ENCODE data around the gene ZFPM1. TPM values are rescaled to one million over a fixed set of nuclear protein-coding genes. Genes with fewer than 3 reads are reported as not detected.

Gene ZFPM1
- polyA plus RNA-seq, 1 of the 3 experiments (the other 2 are of a cell fraction): 1.2 TPM

GRCh38 chr16:88437367-88437964, 15.6 kb upstream of the ZFPM1 start:
- WGBS (ENCODE audit: low lambda C conversion rate): 57% methylated on average over 7 of the region's 55 CpGs
- DNase-seq: peak; percentile 95
- H3K36me3 ChIP-seq (replicated peaks in 1 of 2; ENCODE audit: control insufficient read depth in 1 of 2, insufficient read depth in 2 of 2, low read length in 1 of 2): no peaks in the 10 kb centered on the region
- H3K27ac ChIP-seq (ENCODE audit: low read depth in 2 of 2, low read length in 1 of 2): no peak overlapping the region; a peak in 1 of 4 replicates
- H3K4me1 ChIP-seq (ENCODE audit: control insufficient read depth in 1 of 2, insufficient read depth in 2 of 2, low read depth in 1 of 2, low read length in 1 of 2): peaks cover 0 to 9% of the 10 kb centered on the region in 2 experiments; a peak in 1 of 4 replicates
- ChIA-PET CTCF (interaction anchor here (0.6 to 4.8 kb wide), 59 partner anchors 10 to 658 kb away, joined by 3 to 48 read pairs (median 4); partner anchors contain the start of genes CA5A and ZNF469), POLR2A (interaction anchor here (0.6 kb wide), 1 partner anchor 388 kb away, joined by 3 read pairs; no protein-coding TSS in a partner anchor)
- H3F3A ChIP-seq (replicated peaks; ENCODE audit: insufficient read depth): no peaks in the 10 kb centered on the region
- H3K9me3 ChIP-seq: no peaks in the 10 kb centered on the region
- no peaks in the 10 kb centered on the region for H3K9me2 ChIP-seq
- H2AFZ ChIP-seq (ENCODE audit: low read depth): no peak overlapping the region
- no peak overlapping the region for H3K4me2 ChIP-seq
- peak overlapping the region in 1 of 2 experiments; percentile 52; a peak in 1 of 4 replicates for H3K4me3 ChIP-seq (ENCODE audit: low read depth in 2 of 2, low read length in 1 of 2)
- H3K79me2 ChIP-seq (ENCODE audit: insufficient read depth): no peaks in the 10 kb centered on the region
- TF ChIP-seq TCF12 (IDR thresholded peaks at IDR 0.05) (no peak), SMC3 (IDR thresholded peaks at IDR 0.05; ENCODE audit: low read depth, low read length) (peak; percentile 83), RAD21 (IDR thresholded peaks at IDR 0.05; ENCODE audit: low read length) (peak; percentile 79)
- TF ChIP-seq, protein P1, sequence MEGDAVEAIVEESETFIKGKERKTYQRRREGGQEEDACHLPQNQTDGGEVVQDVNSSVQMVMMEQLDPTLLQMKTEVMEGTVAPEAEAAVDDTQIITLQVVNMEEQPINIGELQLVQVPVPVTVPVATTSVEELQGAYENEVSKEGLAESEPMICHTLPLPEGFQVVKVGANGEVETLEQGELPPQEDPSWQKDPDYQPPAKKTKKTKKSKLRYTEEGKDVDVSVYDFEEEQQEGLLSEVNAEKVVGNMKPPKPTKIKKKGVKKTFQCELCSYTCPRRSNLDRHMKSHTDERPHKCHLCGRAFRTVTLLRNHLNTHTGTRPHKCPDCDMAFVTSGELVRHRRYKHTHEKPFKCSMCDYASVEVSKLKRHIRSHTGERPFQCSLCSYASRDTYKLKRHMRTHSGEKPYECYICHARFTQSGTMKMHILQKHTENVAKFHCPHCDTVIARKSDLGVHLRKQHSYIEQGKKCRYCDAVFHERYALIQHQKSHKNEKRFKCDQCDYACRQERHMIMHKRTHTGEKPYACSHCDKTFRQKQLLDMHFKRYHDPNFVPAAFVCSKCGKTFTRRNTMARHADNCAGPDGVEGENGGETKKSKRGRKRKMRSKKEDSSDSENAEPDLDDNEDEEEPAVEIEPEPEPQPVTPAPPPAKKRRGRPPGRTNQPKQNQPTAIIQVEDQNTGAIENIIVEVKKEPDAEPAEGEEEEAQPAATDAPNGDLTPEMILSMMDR (IDR thresholded peaks at IDR 0.05): peak; percentile 83
- no peak overlapping the region for H3K9ac ChIP-seq
- no peaks in the 10 kb centered on the region for H3K27me3 ChIP-seq (ENCODE audit: insufficient read depth)
- no peaks in the 10 kb centered on the region for H4K20me1 ChIP-seq (ENCODE audit: insufficient read depth)

GRCh38 chr16:88438084-88438870, 14.8 kb upstream of the ZFPM1 start:
- no peak overlapping the region for H2AFZ ChIP-seq (ENCODE audit: low read depth)
- H3K4me2 ChIP-seq: no peak overlapping the region
- H3F3A ChIP-seq (replicated peaks; ENCODE audit: insufficient read depth): no peaks in the 10 kb centered on the region
- H3K27me3 ChIP-seq (ENCODE audit: insufficient read depth): no peaks in the 10 kb centered on the region
- no peaks in the 10 kb centered on the region for H3K79me2 ChIP-seq (ENCODE audit: insufficient read depth)
- DNase-seq: no peak
- TF ChIP-seq, protein P2, sequence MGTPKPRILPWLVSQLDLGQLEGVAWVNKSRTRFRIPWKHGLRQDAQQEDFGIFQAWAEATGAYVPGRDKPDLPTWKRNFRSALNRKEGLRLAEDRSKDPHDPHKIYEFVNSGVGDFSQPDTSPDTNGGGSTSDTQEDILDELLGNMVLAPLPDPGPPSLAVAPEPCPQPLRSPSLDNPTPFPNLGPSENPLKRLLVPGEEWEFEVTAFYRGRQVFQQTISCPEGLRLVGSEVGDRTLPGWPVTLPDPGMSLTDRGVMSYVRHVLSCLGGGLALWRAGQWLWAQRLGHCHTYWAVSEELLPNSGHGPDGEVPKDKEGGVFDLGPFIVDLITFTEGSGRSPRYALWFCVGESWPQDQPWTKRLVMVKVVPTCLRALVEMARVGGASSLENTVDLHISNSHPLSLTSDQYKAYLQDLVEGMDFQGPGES (IDR thresholded peaks at IDR 0.05; ENCODE audit: low read depth, low read length): no peak
- TF ChIP-seq EP300 (IDR thresholded peaks at IDR 0.05; ENCODE audit: borderline replicate concordance in 1 of 2, low read depth in 1 of 2, low read length in 1 of 2) (no peak), MXI1 (IDR thresholded peaks at IDR 0.05; ENCODE audit: low read depth, low read length) (no peak), NFIC (IDR thresholded peaks at IDR 0.05; ENCODE audit: borderline replicate concordance) (no peak), GABPA (IDR thresholded peaks at IDR 0.05; ENCODE audit: low read depth) (no peak)
- H3K36me3 ChIP-seq (replicated peaks in 1 of 2; ENCODE audit: control insufficient read depth in 1 of 2, insufficient read depth in 2 of 2, low read length in 1 of 2): no peaks in the 10 kb centered on the region
- ChIA-PET CTCF (interaction anchor here (0.6 to 4.8 kb wide), 63 partner anchors 9 to 659 kb away, joined by 3 to 48 read pairs (median 4); partner anchors contain the start of genes CA5A and ZNF469), POLR2A (no interaction called here)
- no peak overlapping the region for H3K9ac ChIP-seq
- WGBS (ENCODE audit: low lambda C conversion rate): 84% methylated on average over 12 of the region's 32 CpGs
- H3K27ac ChIP-seq (ENCODE audit: low read depth in 2 of 2, low read length in 1 of 2): no peak overlapping the region
- no peaks in the 10 kb centered on the region for H3K9me2 ChIP-seq
- peaks cover 0 to 17% of the 10 kb centered on the region in 2 experiments; a peak in 1 of 4 replicates for H3K4me1 ChIP-seq (ENCODE audit: control insufficient read depth in 1 of 2, insufficient read depth in 2 of 2, low read depth in 1 of 2, low read length in 1 of 2)
- no peaks in the 10 kb centered on the region for H3K9me3 ChIP-seq
- H3K4me3 ChIP-seq (ENCODE audit: low read depth in 2 of 2, low read length in 1 of 2): no peak overlapping the region
- 0 out of 2 replicates have a peak, but pooled peaks cover 3% of the 10 kb centered on the region for H4K20me1 ChIP-seq (ENCODE audit: insufficient read depth)

Measured in SK-N-SH (cell line).